Smooth muscle cell (in vitro differentiated cells): Measurements from ENCODE around the gene TEX22. TPM values are rescaled to one million over a fixed set of nuclear protein-coding genes. Genes with fewer than 3 reads are reported as not detected.

ENCODE experiments used
- DNase-seq: peaks from one replicate; lab custom pipeline; 2025; ENCODE audit not compliant: unreplicated experiment; lab: John Stamatoyannopoulos, UW
- H2AFZ ChIP-seq: fragments of 200-600 bp; sonication (generic); 2 replicates; pipeline ENCODE4 v1.6.0; 2016; ENCODE audit warnings: antibody characterized with exemption, low read depth, mild to moderate bottlenecking
- H3F3A ChIP-seq: fragments of 200-600 bp; sonication (generic); 2 replicates; pipeline ENCODE4 v1.6.0; 2017; ENCODE audit warnings: antibody characterized with exemption, low read depth
- H3K27ac ChIP-seq: fragments of 200-600 bp; sonication (generic); 2 replicates; pipeline ENCODE4 v1.5.1; 2016; ENCODE audit warnings: low read depth, mild to moderate bottlenecking
- H3K27me3 ChIP-seq: fragments of 200-600 bp; sonication (generic); 2 replicates; pipeline ENCODE4 v1.6.1; 2016; ENCODE audit warnings: low read depth, mild to moderate bottlenecking
- H3K36me3 ChIP-seq: fragments of 200-600 bp; sonication (generic); 2 replicates; pipeline ENCODE4 v1.5.1; 2016; ENCODE audit warnings: low read depth
- H3K4me1 ChIP-seq: fragments of 200-600 bp; sonication (generic); 2 replicates; pipeline ENCODE4 v1.5.1; 2016; ENCODE audit warnings: low read depth
- H3K4me2 ChIP-seq: fragments of 200-600 bp; sonication (generic); 2 replicates; pipeline ENCODE4 v1.6.0; 2016; ENCODE audit warnings: mild to moderate bottlenecking
- H3K4me3 ChIP-seq: fragments of 200-600 bp; sonication (generic); 2 replicates; pipeline ENCODE4 v1.5.1; 2016; ENCODE audit warnings: mild to moderate bottlenecking
- H3K79me2 ChIP-seq: fragments of 200-600 bp; sonication (generic); 2 replicates; pipeline ENCODE4 v1.6.0; 2016; ENCODE audit warnings: low read depth, mild to moderate bottlenecking
- H3K9ac ChIP-seq: fragments of 200-600 bp; sonication (generic); 2 replicates; pipeline ENCODE4 v1.6.0; 2016; ENCODE audit warnings: low read depth
- H3K9me3 ChIP-seq: fragments of 200-600 bp; sonication (generic); replicated peaks from 2 replicates; pipeline ENCODE4 v1.5.1; 2016; ENCODE audit warnings: low read depth
- H4K20me1 ChIP-seq: fragments of 200-600 bp; sonication (generic); 2 replicates; pipeline ENCODE4 v1.6.0; 2016; ENCODE audit warnings: low read depth
- CTCF ChIP-seq: fragments of 200-600 bp; sonication (generic); IDR thresholded peaks from 2 replicates; pipeline ENCODE4 v1.5.1; 2017; ENCODE audit warnings: borderline replicate concordance, mild to moderate bottlenecking, antibody characterized with exemption; ENCODE audit not compliant: insufficient read depth, poor library complexity, severe bottlenecking
- WGBS: methylation state at CpG from one replicate; pipeline ENCODE4 v1.1.7; 2016; ENCODE audit warnings: low lambda C conversion rate; 5-methylcytosine and 5-hydroxymethylcytosine counted together
- polyA plus RNA-seq: library from polyadenylated mRNA; unstranded; fragments of >200 nt; fragmentation: Nextera tagmentation; extraction: Ambion mirVana; gene quantifications from 2 replicates; pipeline ENCODE4 v1.2.1, GENCODE V29; 2016
- total RNA-seq: library from RNA; depleted of rRNA; stranded (reverse); fragments of >200 nt; gene quantifications from 2 replicates; pipeline ENCODE4 v1.2.3, GENCODE V29; 2014

TEX22 gene
- total and polyA plus RNA-seq, 2 experiments from 2014 or later = 0.09 to 0.93 TPM

GRCh38 chr14:105355850-105356604 is 42.3 kb upstream of the TEX22 start:
- H3K9ac ChIP-seq = no peak overlapping the region
- no peaks in the 10 kb centered on the region for H3K9me3 ChIP-seq
- peaks cover 17% of the 10 kb centered on the region for H4K20me1 ChIP-seq
- no peak overlapping the region for H3K27ac ChIP-seq
- no peak for DNase-seq
- no peak overlapping the region for H2AFZ ChIP-seq
- no peaks in the 10 kb centered on the region for H3K27me3 ChIP-seq
- H3K4me2 ChIP-seq = no peak overlapping the region
- H3K4me3 ChIP-seq = no peak overlapping the region
- no peaks in the 10 kb centered on the region for H3K79me2 ChIP-seq
- no peaks in the 10 kb centered on the region for H3K4me1 ChIP-seq
- no peak for TF ChIP-seq CTCF
- no peaks in the 10 kb centered on the region for H3K36me3 ChIP-seq
- WGBS = 95% methylated on average over 21 of the region's 22 CpGs
- no peaks in the 10 kb centered on the region for H3F3A ChIP-seq

DNA sequence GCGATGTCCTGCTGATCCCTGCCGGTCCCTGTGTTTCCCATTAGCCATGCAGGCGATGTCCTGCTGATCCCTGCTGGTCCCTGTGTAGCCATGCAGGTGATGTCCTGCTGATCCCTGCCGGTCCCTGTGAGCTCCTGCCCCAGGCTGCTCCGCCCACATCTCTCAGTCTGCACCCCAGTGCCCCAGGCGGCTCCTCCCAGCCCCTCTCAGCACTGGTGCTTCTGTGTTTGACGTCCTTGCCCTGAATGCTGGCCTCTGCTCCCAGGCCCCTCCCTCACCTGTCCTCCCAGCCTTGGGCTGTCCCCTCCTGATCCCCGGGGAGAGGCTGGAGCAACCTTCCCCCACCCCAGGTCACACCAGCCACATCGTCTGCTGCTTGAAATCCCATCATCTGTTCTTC is 41.4 kb upstream of the TEX22 start:
- 80% methylated on average over 9 of the region's 9 CpGs for WGBS

DNA sequence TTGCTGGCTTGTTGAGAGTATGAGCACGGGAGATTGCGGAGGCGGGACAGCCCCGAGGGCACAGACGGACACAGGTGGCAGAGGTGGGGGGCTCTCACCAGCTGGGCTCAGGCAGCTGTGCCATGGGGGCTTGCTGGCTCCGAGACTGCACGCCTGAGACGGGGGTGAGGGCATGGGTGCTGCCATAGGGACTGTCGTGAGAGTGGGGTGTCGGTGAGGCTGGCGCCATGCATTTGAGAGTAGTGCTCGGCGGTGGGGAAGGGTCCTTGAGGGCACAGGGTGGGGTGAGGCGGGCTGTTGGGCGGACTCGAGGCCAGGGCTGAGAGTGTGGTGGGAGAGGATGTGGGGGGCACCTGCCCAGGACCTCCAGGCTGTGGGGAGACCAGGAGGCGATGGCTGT is 40.7 kb upstream of the TEX22 start:
- peaks cover under 1% of the 10 kb centered on the region for H4K20me1 ChIP-seq
- no peaks in the 10 kb centered on the region for H3F3A ChIP-seq
- 96% methylated on average over 17 of the region's 17 CpGs for WGBS
- no peaks in the 10 kb centered on the region for H3K4me1 ChIP-seq
- no peak for DNase-seq
- no peaks in the 10 kb centered on the region for H3K9me3 ChIP-seq
- no peak overlapping the region for H2AFZ ChIP-seq
- H3K36me3 ChIP-seq = no peaks in the 10 kb centered on the region
- H3K9ac ChIP-seq = no peak overlapping the region
- TF ChIP-seq CTCF = no peak
- no peaks in the 10 kb centered on the region for H3K27me3 ChIP-seq
- no peaks in the 10 kb centered on the region for H3K79me2 ChIP-seq
- H3K4me2 ChIP-seq = no peak overlapping the region
- no peak overlapping the region for H3K4me3 ChIP-seq
- no peak overlapping the region for H3K27ac ChIP-seq

More for the DNA sequence above, 41.4 kb upstream of the TEX22 start:
- H3K36me3 ChIP-seq = no peaks in the 10 kb centered on the region
- no peak overlapping the region for H3K4me3 ChIP-seq
- no peaks in the 10 kb centered on the region for H3K4me1 ChIP-seq
- H3F3A ChIP-seq = no peaks in the 10 kb centered on the region
- H2AFZ ChIP-seq = no peak overlapping the region
- no peaks in the 10 kb centered on the region for H3K27me3 ChIP-seq
- TF ChIP-seq CTCF = no peak
- no peak overlapping the region for H3K4me2 ChIP-seq
- no peak for DNase-seq
- no peaks in the 10 kb centered on the region for H3K9me3 ChIP-seq
- peaks cover 8% of the 10 kb centered on the region for H4K20me1 ChIP-seq
- no peaks in the 10 kb centered on the region for H3K79me2 ChIP-seq
- H3K27ac ChIP-seq = no peak overlapping the region
- no peak overlapping the region for H3K9ac ChIP-seq
